ENCODE measurements around the gene MSL2.
A peak's percentile ranks its signal among the peaks of the same experiment; 100 is the strongest.
"Not testable (repeated sequence)": the region's sequence is repeated elsewhere in the genome, so short reads cannot be mapped to it uniquely, and the experiment has no call there.

The MSL2 gene

DNA sequence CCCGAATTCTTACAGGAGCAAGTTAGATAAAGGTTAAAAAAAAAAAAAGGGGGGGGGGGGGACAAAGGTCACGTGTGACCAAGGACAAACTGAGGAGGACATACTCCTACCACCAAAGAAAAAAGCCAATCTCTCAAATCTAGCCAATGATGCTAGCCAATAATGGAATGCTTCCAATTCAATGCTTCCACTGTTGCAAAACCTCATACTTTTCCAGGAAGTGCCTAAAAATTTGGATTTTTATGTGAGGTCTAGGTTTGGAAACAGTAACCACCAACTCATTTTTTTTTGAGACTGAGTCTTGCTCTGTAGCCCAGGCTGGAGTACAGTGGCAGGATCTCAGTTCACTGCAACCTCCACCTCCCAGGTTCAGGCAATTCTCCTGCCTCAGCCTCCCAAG is 11.4 kb downstream of the MSL2 start:
- TF ChIP-seq, protein P1, sequence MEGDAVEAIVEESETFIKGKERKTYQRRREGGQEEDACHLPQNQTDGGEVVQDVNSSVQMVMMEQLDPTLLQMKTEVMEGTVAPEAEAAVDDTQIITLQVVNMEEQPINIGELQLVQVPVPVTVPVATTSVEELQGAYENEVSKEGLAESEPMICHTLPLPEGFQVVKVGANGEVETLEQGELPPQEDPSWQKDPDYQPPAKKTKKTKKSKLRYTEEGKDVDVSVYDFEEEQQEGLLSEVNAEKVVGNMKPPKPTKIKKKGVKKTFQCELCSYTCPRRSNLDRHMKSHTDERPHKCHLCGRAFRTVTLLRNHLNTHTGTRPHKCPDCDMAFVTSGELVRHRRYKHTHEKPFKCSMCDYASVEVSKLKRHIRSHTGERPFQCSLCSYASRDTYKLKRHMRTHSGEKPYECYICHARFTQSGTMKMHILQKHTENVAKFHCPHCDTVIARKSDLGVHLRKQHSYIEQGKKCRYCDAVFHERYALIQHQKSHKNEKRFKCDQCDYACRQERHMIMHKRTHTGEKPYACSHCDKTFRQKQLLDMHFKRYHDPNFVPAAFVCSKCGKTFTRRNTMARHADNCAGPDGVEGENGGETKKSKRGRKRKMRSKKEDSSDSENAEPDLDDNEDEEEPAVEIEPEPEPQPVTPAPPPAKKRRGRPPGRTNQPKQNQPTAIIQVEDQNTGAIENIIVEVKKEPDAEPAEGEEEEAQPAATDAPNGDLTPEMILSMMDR (IDR thresholded peaks at IDR 0.05), result no peak

DNA sequence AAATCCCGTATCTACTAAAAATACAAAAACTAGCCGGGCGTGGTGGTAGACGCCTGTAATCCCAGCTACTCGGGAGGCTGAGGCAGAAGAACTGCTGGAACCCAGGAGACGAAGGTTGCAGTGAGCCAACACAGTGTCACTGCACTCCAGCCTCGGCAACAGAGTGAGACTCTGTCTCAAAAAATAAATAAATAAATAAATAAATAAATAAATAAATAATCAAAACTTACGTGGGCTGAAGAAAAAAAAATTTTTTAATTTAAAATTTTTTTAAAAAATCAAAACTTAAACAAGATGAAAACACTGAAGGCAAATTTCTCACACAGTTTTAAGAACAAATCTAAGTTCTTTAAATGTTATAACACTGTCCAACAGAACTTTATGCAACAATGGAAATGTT is 14.4 kb downstream of the MSL2 start:
- H3K27ac ChIP-seq, result no peak overlapping the region
- TF ChIP-seq, protein P1 (IDR thresholded peaks at IDR 0.05), result no peak
- H3K4me1 ChIP-seq, result peaks cover 0 to 96% (median 38%) of the 10 kb centered on the region in 4 donors
- no peak overlapping the region for H3K4me3 ChIP-seq
- H3K9me3 ChIP-seq, result no peaks in the 10 kb centered on the region
- intact Hi-C loops (cut with DNase I; ENCODE audit: low total_unique reads), result no loop called here
- H3K36me3 ChIP-seq, result no peaks in the 10 kb centered on the region
- H3K27me3 ChIP-seq, result no peaks in the 10 kb centered on the region
- DNase-seq, result no peak

More for the DNA sequence above, 11.4 kb downstream of the MSL2 start:
- H3K27me3 ChIP-seq, result no peaks in the 10 kb centered on the region
- intact Hi-C loops (cut with DNase I; ENCODE audit: low total_unique reads), result loop anchor here (5.0 kb wide), 1 partner anchor 573 kb away; no protein-coding TSS in a partner anchor
- H3K27ac ChIP-seq, result peak overlapping the region in 1 of 2 donors; percentile 17
- H3K9me3 ChIP-seq, result no peaks in the 10 kb centered on the region
- no peak for DNase-seq
- no peak overlapping the region for H3K4me3 ChIP-seq
- H3K4me1 ChIP-seq, result peaks cover 0 to 95% (median 44%) of the 10 kb centered on the region in 4 donors
- no peaks in the 10 kb centered on the region for H3K36me3 ChIP-seq

- no peaks in the 10 kb centered on the region for H3K9me3 ChIP-seq
- no peak overlapping the region for H3K27ac ChIP-seq
- H3K27me3 ChIP-seq, result no peaks in the 10 kb centered on the region
- H3K4me3 ChIP-seq, result no peak overlapping the region
- no peak for DNase-seq
- intact Hi-C loops (cut with DNase I; ENCODE audit: low total_unique reads), result no loop called here
- TF ChIP-seq, protein P1 (IDR thresholded peaks at IDR 0.05), result no peak
- H3K36me3 ChIP-seq, result no peaks in the 10 kb centered on the region
- peaks cover 0 to 97% (median 38%) of the 10 kb centered on the region in 4 donors for H3K4me1 ChIP-seq
Observed at GRCh38 chr3:136177876-136178275, 18.3 kb downstream of the MSL2 start.

DNA sequence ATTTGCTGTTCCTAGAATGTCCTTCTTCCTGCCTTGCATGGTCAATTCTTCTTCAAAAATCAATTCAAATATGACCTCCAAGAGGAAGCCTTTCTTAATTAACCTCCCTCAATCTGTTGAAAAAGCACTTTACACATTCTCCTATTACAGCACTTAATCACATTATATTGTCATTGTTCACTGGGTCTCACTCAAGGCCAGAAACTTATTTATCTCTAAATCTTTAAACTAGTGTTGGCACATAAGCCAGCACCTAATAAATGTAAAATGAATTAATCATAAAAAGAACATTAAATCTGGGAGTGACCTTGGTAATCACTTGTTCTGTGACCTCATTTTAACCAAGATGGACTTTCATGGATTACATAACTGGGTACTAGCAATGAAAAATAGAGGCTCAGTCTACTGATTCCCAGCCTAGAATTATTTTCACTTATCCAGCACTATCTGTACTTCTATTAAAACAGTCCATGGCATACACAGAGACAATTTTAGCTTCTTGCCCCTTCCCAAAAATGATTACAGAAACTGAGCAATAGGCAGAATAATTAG is 22.1 kb downstream of the MSL2 start:
- no peaks in the 10 kb centered on the region for H3K27me3 ChIP-seq
- no peak for DNase-seq
- TF ChIP-seq, protein P1 (IDR thresholded peaks at IDR 0.05), result no peak
- peaks cover 0 to 81% (median 24%) of the 10 kb centered on the region in 4 donors for H3K4me1 ChIP-seq
- H3K4me3 ChIP-seq, result no peak overlapping the region
- intact Hi-C loops (cut with DNase I; ENCODE audit: low total_unique reads), result no loop called here
- no peaks in the 10 kb centered on the region for H3K9me3 ChIP-seq
- H3K36me3 ChIP-seq, result no peaks in the 10 kb centered on the region
- no peak overlapping the region for H3K27ac ChIP-seq

DNA sequence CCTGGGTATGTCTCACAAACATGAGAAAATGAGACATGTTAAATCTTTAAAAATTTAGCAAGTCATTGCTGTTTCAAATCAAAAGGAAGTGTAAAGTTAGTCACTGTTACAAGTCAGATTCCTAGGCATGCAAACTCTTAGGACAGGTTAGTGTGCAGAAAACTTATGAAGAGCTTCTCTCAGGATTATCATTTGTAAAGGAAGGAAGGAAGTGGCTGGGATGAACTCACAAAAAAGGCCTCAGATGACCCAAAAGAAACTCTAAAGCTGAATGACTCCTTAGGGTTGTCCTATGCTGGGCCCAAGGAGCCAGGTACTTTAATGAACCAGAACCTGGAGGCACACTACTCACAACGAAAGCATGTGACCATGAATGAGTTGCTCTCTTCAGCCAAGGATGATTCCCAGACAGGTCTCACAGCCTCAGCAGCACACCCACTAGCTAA is 25.0 kb downstream of the MSL2 start:
- H3K4me3 ChIP-seq, result no peak overlapping the region
- intact Hi-C loops (cut with DNase I; ENCODE audit: low total_unique reads), result no loop called here
- no peaks in the 10 kb centered on the region for H3K9me3 ChIP-seq
- no peaks in the 10 kb centered on the region for H3K36me3 ChIP-seq
- no peaks in the 10 kb centered on the region for H3K27me3 ChIP-seq
- TF ChIP-seq, protein P1 (IDR thresholded peaks at IDR 0.05), result no peak
- no peak overlapping the region for H3K27ac ChIP-seq
- peaks cover 0 to 65% (median 22%) of the 10 kb centered on the region in 4 donors for H3K4me1 ChIP-seq
- no peak for DNase-seq

DNA sequence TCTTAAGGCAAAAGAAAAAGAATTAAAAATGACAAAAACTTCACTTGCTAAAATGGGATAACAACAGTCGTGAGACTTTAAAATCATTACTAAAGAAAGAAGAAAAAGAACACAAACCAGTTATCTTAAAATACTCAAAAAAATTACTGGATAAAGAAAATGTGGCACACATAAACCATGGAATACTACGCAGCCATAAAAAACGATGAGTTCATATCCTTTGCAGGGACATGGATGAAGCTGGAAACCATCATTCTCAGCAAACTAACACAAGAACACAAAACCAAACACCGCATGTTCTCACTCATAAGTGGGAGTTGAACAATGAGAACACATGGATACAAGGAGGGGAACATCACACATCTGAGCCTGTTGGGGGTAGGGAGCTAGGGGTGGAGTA is 27.9 kb downstream of the MSL2 start:
- H3K27ac ChIP-seq; H3K4me3 ChIP-seq; H3K27me3 ChIP-seq; H3K36me3 ChIP-seq; intact Hi-C loops (cut with DNase I; ENCODE audit: low total_unique reads); H3K9me3 ChIP-seq; DNase-seq: not testable (repeated sequence)
- peaks cover 0 to 62% (median 19%) of the 10 kb centered on the region in 4 donors for H3K4me1 ChIP-seq

Measured in tibial artery (tissue), 4 donors.